IPS DF 4.7 (cell line): Measurements from ENCODE around the gene APOA1.
"Not testable (repeated sequence)": the region's sequence is repeated elsewhere in the genome, so short reads cannot be mapped to it uniquely, and the experiment has no call there.

ENCODE experiments used
- DNase-seq: peaks from one replicate; pipeline ENCODE4 v3.0.0-alpha.2; 2013; ENCODE audit warnings: low spot score; ENCODE audit errors: extremely low read depth

Gene APOA1

GRCh38 chr11:116835042-116835772 is 2.2 kb downstream of the APOA1 start:
- no peak for DNase-seq

DNA sequence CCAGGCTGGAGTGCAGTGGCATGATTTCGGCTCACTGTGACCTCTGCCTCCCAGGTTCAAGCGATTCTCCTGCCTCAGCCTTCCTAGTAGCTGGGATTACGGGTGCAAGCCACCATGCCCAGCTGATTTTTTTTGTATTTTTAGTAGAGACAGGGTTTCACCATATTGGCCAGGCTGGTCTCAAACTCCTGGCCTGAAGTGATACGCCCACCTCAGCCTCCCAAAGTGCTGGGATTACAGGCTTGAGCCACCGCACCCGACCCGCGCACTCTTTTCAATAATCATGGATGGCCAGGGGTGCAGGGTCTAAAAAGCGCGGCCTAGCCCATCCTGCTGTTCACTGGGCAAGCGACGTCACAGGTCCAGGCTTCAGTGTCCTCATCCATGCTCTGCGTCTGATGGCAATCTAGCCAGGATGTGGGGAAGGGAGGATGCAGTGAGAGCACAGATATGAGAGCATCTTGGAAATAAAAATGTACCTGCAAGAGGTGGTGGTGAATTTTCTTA is 2.8 kb downstream of the APOA1 start:
- not testable (repeated sequence) for DNase-seq

- DNase-seq, result no peak
Observed at GRCh38 chr11:116833816-116834534, 3.4 kb downstream of the APOA1 start.

GRCh38 chr11:116833491-116833815 is 4.0 kb downstream of the APOA1 start:
- DNase-seq, result no peak

DNA sequence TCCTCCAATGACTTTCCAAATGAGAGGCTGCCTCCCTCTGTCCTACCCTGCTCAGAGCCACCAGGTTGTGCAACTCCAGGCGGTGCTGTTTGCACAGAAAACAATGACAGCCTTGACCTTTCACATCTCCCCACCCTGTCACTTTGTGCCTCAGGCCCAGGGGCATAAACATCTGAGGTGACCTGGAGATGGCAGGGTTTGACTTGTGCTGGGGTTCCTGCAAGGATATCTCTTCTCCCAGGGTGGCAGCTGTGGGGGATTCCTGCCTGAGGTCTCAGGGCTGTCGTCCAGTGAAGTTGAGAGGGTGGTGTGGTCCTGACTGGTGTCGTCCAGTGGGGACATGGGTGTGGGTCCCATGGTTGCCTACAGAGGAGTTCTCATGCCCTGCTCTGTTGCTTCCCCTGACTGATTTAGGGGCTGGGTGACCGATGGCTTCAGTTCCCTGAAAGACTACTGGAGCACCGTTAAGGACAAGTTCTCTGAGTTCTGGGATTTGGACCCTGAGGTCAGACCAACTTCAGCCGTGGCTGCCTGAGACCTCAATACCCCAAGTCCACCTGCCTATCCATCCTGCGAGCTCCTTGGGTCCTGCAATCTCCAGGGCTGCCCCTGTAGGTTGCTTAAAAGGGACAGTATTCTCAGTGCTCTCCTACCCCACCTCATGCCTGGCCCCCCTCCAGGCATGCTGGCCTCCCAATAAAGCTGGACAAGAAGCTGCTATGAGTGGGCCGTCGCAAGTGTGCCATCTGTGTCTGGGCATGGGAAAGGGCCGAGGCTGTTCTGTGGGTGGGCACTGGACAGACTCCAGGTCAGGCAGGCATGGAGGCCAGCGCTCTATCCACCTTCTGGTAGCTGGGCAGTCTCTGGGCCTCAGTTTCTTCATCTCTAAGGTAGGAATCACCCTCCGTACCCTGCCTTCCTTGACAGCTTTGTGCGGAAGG is 4.8 kb downstream of the APOA1 start:
- no peak for DNase-seq

DNA sequence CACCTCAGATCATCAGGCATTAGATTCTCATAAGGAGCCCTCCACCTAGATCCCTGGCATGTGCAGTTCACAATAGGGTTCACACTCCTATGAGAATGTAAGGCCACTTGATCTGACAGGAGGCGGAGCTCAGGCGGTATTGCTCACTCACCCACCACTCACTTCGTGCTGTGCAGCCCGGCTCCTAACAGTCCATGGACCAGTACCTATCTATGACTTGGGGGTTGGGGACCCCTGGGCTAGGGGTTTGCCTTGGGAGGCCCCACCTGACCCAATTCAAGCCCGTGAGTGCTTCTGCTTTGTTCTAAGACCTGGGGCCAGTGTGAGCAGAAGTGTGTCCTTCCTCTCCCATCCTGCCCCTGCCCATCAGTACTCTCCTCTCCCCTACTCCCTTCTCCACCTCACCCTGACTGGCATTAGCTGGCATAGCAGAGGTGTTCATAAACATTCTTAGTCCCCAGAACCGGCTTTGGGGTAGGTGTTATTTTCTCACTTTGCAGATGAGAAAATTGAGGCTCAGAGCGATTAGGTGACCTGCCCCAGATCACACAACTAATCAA is 5.6 kb downstream of the APOA1 start:
- DNase-seq, result no peak

- DNase-seq, result no peak
Observed at GRCh38 chr11:116830184-116830912, 7.1 kb downstream of the APOA1 start.

GRCh38 chr11:116829525-116830183 is 7.8 kb downstream of the APOA1 start, which contains the start of gene APOC3:
Gene APOC3, plus strand, starts transcription at chr11:116829907. Its CDS starts 676 bp downstream, at chr11:116830583.
- DNase-seq, result no peak

DNA sequence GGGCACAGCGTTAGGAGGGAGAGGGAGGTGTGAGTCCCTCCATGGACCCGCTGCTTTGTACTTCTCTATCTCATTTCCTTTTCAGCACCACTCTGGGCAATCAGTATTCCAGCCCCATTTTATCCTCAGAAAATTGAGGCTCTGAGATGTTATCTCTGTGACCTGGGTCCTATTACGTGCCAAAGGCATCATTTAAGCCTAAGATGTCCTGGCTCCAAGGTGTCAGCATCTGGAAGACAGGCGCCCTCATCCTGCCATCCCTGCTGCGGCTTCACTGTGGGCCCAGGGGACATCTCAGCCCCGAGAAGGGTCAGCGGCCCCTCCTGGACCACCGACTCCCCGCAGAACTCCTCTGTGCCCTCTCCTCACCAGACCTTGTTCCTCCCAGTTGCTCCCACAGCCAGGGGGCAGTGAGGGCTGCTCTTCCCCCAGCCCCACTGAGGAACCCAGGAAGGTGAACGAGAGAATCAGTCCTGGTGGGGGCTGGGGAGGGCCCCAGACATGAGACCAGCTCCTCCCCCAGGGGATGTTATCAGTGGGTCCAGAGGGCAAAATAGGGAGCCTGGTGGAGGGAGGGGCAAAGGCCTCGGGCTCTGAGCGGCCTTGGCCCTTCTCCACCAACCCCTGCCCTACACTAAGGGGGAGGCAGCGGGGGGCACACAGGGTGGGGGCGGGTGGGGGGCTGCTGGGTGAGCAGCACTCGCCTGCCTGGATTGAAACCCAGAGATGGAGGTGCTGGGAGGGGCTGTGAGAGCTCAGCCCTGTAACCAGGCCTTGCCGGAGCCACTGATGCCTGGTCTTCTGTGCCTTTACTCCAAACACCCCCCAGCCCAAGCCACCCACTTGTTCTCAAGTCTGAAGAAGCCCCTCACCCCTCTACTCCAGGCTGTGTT is 8.5 kb downstream of the APOA1 start:
- no peak for DNase-seq

DNA sequence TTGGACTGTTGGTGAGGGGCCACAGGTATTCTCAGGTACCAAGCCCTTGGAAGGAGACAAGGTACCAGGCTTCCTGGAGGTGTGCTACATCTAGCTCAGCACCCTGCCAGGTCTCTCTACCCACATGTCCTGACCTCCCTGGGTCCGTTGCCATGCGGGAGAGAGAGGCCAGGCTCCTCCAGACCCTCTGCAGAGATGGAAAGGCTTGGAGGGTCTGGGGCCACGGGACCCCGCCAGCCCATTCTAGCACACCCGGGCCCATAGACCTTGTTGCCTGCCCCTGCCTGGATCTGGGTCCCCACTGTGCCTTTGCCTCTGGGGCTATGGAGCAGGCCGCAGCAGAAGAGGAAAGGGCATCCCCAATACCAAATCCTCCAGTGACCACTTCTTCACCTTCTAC is 10.0 kb downstream of the APOA1 start:
- DNase-seq, result no peak

DNA sequence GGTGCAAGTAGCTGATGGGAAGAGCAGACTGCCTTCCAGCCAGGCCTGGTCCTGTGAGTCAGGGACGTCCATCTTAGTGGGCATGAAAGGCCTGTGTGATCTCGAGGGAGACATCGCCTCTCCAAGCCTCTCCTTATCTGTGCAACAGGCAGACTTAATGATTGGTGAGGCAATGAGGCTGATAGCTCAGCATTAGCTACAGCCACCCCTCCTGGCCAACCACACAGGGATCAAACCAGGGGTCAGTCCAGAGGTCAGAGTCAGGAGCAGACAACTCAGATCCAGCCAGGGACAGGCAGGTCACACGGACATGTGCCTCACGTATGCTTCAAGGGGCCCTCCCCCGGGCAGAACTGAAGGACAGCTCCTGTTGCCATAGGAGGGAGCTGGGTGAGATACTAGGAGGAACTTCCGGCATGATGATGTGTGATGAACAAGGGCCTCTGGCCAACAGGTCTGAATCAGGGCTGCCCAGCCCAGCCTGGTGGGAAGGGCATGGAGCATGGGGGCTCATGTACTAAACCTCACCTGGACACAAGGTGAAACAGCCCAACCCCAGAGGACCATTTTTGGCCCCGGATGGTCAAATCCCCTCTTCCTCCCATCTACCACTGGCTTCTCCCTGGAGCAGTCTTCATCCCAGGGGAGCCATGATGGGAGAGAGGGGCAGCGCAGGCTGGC is 10.5 kb downstream of the APOA1 start:
- DNase-seq, result no peak

- DNase-seq, result no peak
Observed at GRCh38 chr11:116825854-116826750, 11.3 kb downstream of the APOA1 start.

DNA sequence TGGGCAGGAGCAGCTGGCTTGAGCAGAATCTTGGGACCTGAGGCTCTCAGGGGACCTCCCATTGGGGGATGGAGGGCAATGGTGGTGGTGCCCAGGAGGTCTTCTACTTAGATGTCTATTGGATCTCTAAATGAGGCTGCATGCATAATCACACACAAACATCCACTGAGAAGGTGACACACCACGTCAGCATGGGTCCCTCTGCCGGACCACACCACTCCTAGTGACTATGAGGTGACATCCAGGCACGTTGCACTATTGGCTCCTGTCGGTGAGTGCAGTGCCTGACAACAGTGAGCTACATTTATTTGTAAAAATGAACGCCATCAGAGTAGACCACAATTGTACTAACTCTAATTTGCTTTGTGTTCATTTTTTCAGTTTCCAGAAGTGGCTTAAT is 12.0 kb downstream of the APOA1 start:
- no peak for DNase-seq

GRCh38 chr11:116823031-116823843 is 14.2 kb downstream of the APOA1 start, which contains the start of gene APOA4:
Gene APOA4, minus strand, starts transcription at chr11:116823304. Its CDS starts 113 bp downstream, at chr11:116823191.
- DNase-seq, result no peak

GRCh38 chr11:116822575-116822974 is 14.8 kb downstream of the APOA1 start:
- no peak for DNase-seq
